Effector memory CD8-positive, alpha-beta T cell (primary cell): Measurements from ENCODE around the gene RMI2.

ENCODE experiments used
- ATAC-seq: fragments of 150-1000 bp; cut with Tn5 transposase; replicated peaks from 2 replicates; pipeline ENCODE4 v1.10.0; 2021; ENCODE audit warnings: mild to moderate bottlenecking, moderate library complexity
- DNase-seq, 3 experiments: peaks; one replicate each; pipeline ENCODE4 v3.0.0; 2021
- H3K27ac Mint-ChIP-seq, 2 donors: one replicate each; pipeline ENCODE4 v1.8.0; 2022; ENCODE audit warnings: mild to moderate bottlenecking in 2 of 2, mixed read lengths in 2 of 2, moderate library complexity in 2 of 2
- H3K27me3 Mint-ChIP-seq, 2 donors: one replicate each; pipeline ENCODE4 v1.8.0; 2022; ENCODE audit warnings: mixed read lengths in 2 of 2
- H3K36me3 Mint-ChIP-seq: one replicate; pipeline ENCODE4 v1.8.0; 2022; ENCODE audit warnings: mild to moderate bottlenecking, moderate library complexity, mixed read lengths; ENCODE audit not compliant: insufficient read depth
- H3K4me1 Mint-ChIP-seq, 2 donors: one replicate each; pipeline ENCODE4 v1.8.0; 2022; ENCODE audit warnings: low read depth in 2 of 2, mixed read lengths in 2 of 2
- H3K4me3 Mint-ChIP-seq, 2 donors: one replicate each; pipeline ENCODE4 v1.8.0; 2022; ENCODE audit warnings: mild to moderate bottlenecking in 2 of 2, mixed read lengths in 2 of 2, moderate library complexity in 2 of 2
- H3K9me3 Mint-ChIP-seq, 2 donors: one replicate each; pipeline ENCODE4 v1.8.0; 2022; ENCODE audit warnings: mixed read lengths in 2 of 2

RMI2 gene

GRCh38 chr16:11346700-11347319 lies 1.6 kb downstream of the RMI2 start:
- no peaks in the 10 kb centered on the region for H3K9me3 Mint-ChIP-seq
- H3K36me3 Mint-ChIP-seq: peaks cover 11% of the 10 kb centered on the region
- H3K4me3 Mint-ChIP-seq: peak overlapping the region; percentile 84 to 86
- no peak overlapping the region for H3K27ac Mint-ChIP-seq
- H3K4me1 Mint-ChIP-seq: peaks cover 5 to 11% of the 10 kb centered on the region in 2 donors
- ATAC-seq (no peak), DNase-seq (no peak)
- H3K27me3 Mint-ChIP-seq: peaks cover 0 to 40% of the 10 kb centered on the region in 2 donors

- Mint-ChIP-seq H3K4me3 (no peak overlapping the region), H3K36me3 (peaks cover 11% of the 10 kb centered on the region), H3K27me3 (peaks cover 0 to 30% of the 10 kb centered on the region in 2 donors), H3K4me1 (peaks cover 5 to 11% of the 10 kb centered on the region in 2 donors), H3K9me3 (no peaks in the 10 kb centered on the region), H3K27ac (no peak overlapping the region)
- DNase-seq: no peak
- ATAC-seq: no peak
Observed at GRCh38 chr16:11347831-11348230, 2.6 kb downstream of the RMI2 start.

GRCh38 chr16:11348737-11349598 lies 3.7 kb downstream of the RMI2 start:
- Mint-ChIP-seq H3K4me3 (no peak overlapping the region), H3K27ac (no peak overlapping the region), H3K4me1 (peaks cover 11 to 14% of the 10 kb centered on the region in 2 donors), H3K27me3 (peaks cover 7 to 37% of the 10 kb centered on the region in 2 donors), H3K9me3 (no peaks in the 10 kb centered on the region), H3K36me3 (peaks cover 11% of the 10 kb centered on the region)
- DNase-seq (no peak), ATAC-seq (no peak)

- no peak overlapping the region for H3K27ac Mint-ChIP-seq
- H3K4me3 Mint-ChIP-seq: no peak overlapping the region
- H3K4me1 Mint-ChIP-seq: peaks cover 16 to 21% of the 10 kb centered on the region in 2 donors
- ATAC-seq: no peak
- no peak for DNase-seq
- H3K27me3 Mint-ChIP-seq: peaks cover 10 to 40% of the 10 kb centered on the region in 2 donors
- peaks cover 11% of the 10 kb centered on the region for H3K36me3 Mint-ChIP-seq
- H3K9me3 Mint-ChIP-seq: no peaks in the 10 kb centered on the region
Observed at GRCh38 chr16:11349599-11350276, 4.5 kb downstream of the RMI2 start.

GRCh38 chr16:11350519-11350918 lies 5.3 kb downstream of the RMI2 start:
- ATAC-seq (no peak), DNase-seq (no peak)
- Mint-ChIP-seq H3K36me3 (peaks cover 7% of the 10 kb centered on the region), H3K9me3 (no peaks in the 10 kb centered on the region), H3K4me3 (no peak overlapping the region), H3K4me1 (peaks cover 20 to 24% of the 10 kb centered on the region in 2 donors), H3K27me3 (peaks cover 10 to 48% of the 10 kb centered on the region in 2 donors), H3K27ac (no peak overlapping the region)

- ATAC-seq (no peak), DNase-seq (no peak)
- H3K27ac Mint-ChIP-seq: no peak overlapping the region
- H3K36me3 Mint-ChIP-seq: peaks cover 5% of the 10 kb centered on the region
- H3K9me3 Mint-ChIP-seq: no peaks in the 10 kb centered on the region
- H3K4me3 Mint-ChIP-seq: no peak overlapping the region
- H3K4me1 Mint-ChIP-seq: peaks cover 24 to 26% of the 10 kb centered on the region in 2 donors
- H3K27me3 Mint-ChIP-seq: peaks cover 13 to 52% of the 10 kb centered on the region in 2 donors
Observed at GRCh38 chr16:11350921-11351335, 5.7 kb downstream of the RMI2 start.

GRCh38 chr16:11353158-11353557 lies 7.9 kb downstream of the RMI2 start:
- DNase-seq (no peak), ATAC-seq (no peak)
- H3K36me3 Mint-ChIP-seq: peaks cover 2% of the 10 kb centered on the region
- no peak overlapping the region for H3K27ac Mint-ChIP-seq
- no peaks in the 10 kb centered on the region for H3K9me3 Mint-ChIP-seq
- H3K27me3 Mint-ChIP-seq: peaks cover 23 to 74% of the 10 kb centered on the region in 2 donors
- H3K4me1 Mint-ChIP-seq: peaks cover 24 to 30% of the 10 kb centered on the region in 2 donors
- H3K4me3 Mint-ChIP-seq: no peak overlapping the region

- H3K4me1 Mint-ChIP-seq: peaks cover 22 to 30% of the 10 kb centered on the region in 2 donors
Observed at GRCh38 chr16:11354407-11354732, 9.1 kb downstream of the RMI2 start.

GRCh38 chr16:11354733-11355574 lies 9.7 kb downstream of the RMI2 start:
- Mint-ChIP-seq H3K9me3 (no peaks in the 10 kb centered on the region), H3K36me3 (peaks cover 2% of the 10 kb centered on the region), H3K27ac (peak overlapping the region; percentile 32 to 78), H3K4me1 (peaks cover 22 to 30% of the 10 kb centered on the region in 2 donors), H3K27me3 (peaks cover 38 to 77% of the 10 kb centered on the region in 2 donors), H3K4me3 (peak overlapping the region; percentile 68 to 75)
- peak; percentile 69 to 74 (median 74) for DNase-seq
- peak; percentile 92 for ATAC-seq

More at GRCh38 chr16:11354407-11354732, 9.1 kb downstream of the RMI2 start:
- DNase-seq (peak in 2 of 3 experiments; percentile 10 to 21), ATAC-seq (peak; percentile 55)
- H3K9me3 Mint-ChIP-seq: no peaks in the 10 kb centered on the region
- peaks cover 2% of the 10 kb centered on the region for H3K36me3 Mint-ChIP-seq
- H3K4me3 Mint-ChIP-seq: peak overlapping the region; percentile 68 to 75
- H3K27me3 Mint-ChIP-seq: peaks cover 32 to 74% of the 10 kb centered on the region in 2 donors
- H3K27ac Mint-ChIP-seq: peak overlapping the region; percentile 32 to 78

GRCh38 chr16:11355862-11356261 lies 10.6 kb downstream of the RMI2 start:
- Mint-ChIP-seq H3K4me1 (peaks cover 26 to 34% of the 10 kb centered on the region in 2 donors), H3K27ac (no peak overlapping the region), H3K27me3 (peaks cover 47 to 82% of the 10 kb centered on the region in 2 donors), H3K4me3 (no peak overlapping the region), H3K9me3 (no peaks in the 10 kb centered on the region), H3K36me3 (peaks cover 2% of the 10 kb centered on the region)
- no peak for DNase-seq
- ATAC-seq: no peak

- Mint-ChIP-seq H3K4me1 (peaks cover 35 to 43% of the 10 kb centered on the region in 2 donors), H3K4me3 (no peak overlapping the region), H3K27ac (no peak overlapping the region), H3K27me3 (peaks cover 53 to 82% of the 10 kb centered on the region in 2 donors), H3K36me3 (peaks cover 2% of the 10 kb centered on the region), H3K9me3 (no peaks in the 10 kb centered on the region)
- peak; percentile 26 to 35 (median 32) for DNase-seq
- ATAC-seq: no peak
Observed at GRCh38 chr16:11356573-11357331, 11.5 kb downstream of the RMI2 start.

- Mint-ChIP-seq H3K27me3 (peaks cover 50 to 95% of the 10 kb centered on the region in 2 donors), H3K36me3 (peaks cover 2% of the 10 kb centered on the region), H3K27ac (no peak overlapping the region), H3K9me3 (no peaks in the 10 kb centered on the region), H3K4me3 (no peak overlapping the region), H3K4me1 (peaks cover 50 to 55% of the 10 kb centered on the region in 2 donors)
- DNase-seq: no peak
- no peak for ATAC-seq
Observed at GRCh38 chr16:11358531-11358930, 13.3 kb downstream of the RMI2 start.
